Measurements from ENCODE around the gene ERCC5. TPM values are rescaled to one million over a fixed set of nuclear protein-coding genes. Genes with fewer than 3 reads are reported as not detected.

The ERCC5 gene
- total RNA-seq, 1 donor: 99.2 TPM

DNA sequence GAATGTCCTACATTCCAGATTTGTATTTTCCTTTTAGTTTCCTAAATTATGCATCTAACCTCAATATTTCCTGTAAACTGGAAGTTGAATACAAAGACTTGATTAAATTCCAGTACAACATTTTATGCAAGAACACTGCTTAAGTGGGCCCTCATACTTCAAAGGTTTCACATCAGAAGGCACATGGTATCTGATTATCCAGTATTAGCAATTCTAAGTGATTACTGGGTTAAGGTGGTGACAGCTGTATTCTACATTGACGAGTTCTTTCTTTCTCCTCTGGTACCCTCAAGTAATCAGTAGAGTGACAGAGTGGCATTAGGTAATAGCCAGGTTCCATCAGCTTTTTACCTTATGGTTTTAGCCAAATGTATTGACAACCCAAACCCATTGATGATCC lies 28.6 kb upstream of the ERCC5 start:
- H3K27ac ChIP-seq (ENCODE audit: low read depth, low read length): no peak overlapping the region
- H3K4me1 ChIP-seq (ENCODE audit: insufficient read depth, low read length): peaks cover 9% of the 10 kb centered on the region
- H3K36me3 ChIP-seq (ENCODE audit: insufficient read depth, low read length): peaks cover 14% of the 10 kb centered on the region
- no peak overlapping the region for H3K4me2 ChIP-seq (ENCODE audit: insufficient read depth, low read length)
- DNase-seq (ENCODE audit: insufficient read length, low spot score, missing footprints): no peak
- no peak overlapping the region for H3K4me3 ChIP-seq (ENCODE audit: insufficient read depth, low read length)
- no peaks in the 10 kb centered on the region for H4K20me1 ChIP-seq (ENCODE audit: insufficient read depth, low read length)
- H3K79me2 ChIP-seq (ENCODE audit: insufficient read depth, low read length): peaks cover 35% of the 10 kb centered on the region
- H3K9me3 ChIP-seq (ENCODE audit: low read depth, low read length): no peaks in the 10 kb centered on the region
- no peaks in the 10 kb centered on the region for H3K27me3 ChIP-seq (ENCODE audit: insufficient read depth, low read length)
- no peak overlapping the region for H2AFZ ChIP-seq (ENCODE audit: low read length)
- TF ChIP-seq, protein P1, sequence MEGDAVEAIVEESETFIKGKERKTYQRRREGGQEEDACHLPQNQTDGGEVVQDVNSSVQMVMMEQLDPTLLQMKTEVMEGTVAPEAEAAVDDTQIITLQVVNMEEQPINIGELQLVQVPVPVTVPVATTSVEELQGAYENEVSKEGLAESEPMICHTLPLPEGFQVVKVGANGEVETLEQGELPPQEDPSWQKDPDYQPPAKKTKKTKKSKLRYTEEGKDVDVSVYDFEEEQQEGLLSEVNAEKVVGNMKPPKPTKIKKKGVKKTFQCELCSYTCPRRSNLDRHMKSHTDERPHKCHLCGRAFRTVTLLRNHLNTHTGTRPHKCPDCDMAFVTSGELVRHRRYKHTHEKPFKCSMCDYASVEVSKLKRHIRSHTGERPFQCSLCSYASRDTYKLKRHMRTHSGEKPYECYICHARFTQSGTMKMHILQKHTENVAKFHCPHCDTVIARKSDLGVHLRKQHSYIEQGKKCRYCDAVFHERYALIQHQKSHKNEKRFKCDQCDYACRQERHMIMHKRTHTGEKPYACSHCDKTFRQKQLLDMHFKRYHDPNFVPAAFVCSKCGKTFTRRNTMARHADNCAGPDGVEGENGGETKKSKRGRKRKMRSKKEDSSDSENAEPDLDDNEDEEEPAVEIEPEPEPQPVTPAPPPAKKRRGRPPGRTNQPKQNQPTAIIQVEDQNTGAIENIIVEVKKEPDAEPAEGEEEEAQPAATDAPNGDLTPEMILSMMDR (IDR thresholded peaks at IDR 0.05; ENCODE audit: extremely low read depth, low read depth, low read length): no peak

DNA sequence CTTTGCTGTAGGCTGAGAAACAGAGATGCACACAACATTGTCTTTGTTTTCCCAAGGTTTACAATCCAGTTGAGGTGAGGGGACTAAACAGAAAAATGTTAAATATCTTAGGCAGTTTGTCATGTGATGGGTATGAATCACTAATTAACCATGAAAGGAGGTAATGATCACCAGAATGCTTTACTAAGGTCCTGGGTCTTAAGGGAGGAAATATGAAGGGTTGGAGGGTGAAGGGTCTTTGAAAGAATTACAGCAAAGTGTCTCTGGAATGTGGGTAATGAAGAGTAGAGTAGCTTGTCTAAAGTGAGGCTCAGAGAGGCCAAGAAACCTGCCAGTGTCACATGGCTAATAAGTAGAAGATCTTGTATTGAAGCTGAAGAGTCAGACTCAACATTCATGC lies 27.9 kb upstream of the ERCC5 start:
- Histone ChIP-seq H3K27me3 (ENCODE audit: insufficient read depth, low read length) (no peaks in the 10 kb centered on the region), H2AFZ (ENCODE audit: low read length) (no peak overlapping the region), H3K4me2 (ENCODE audit: insufficient read depth, low read length) (no peak overlapping the region), H4K20me1 (ENCODE audit: insufficient read depth, low read length) (no peaks in the 10 kb centered on the region), H3K36me3 (ENCODE audit: insufficient read depth, low read length) (peaks cover 20% of the 10 kb centered on the region), H3K4me3 (ENCODE audit: insufficient read depth, low read length) (no peak overlapping the region), H3K9me3 (ENCODE audit: low read depth, low read length) (no peaks in the 10 kb centered on the region), H3K79me2 (ENCODE audit: insufficient read depth, low read length) (peaks cover 28% of the 10 kb centered on the region), H3K27ac (ENCODE audit: low read depth, low read length) (no peak overlapping the region), H3K4me1 (ENCODE audit: insufficient read depth, low read length) (peaks cover 2% of the 10 kb centered on the region)
- DNase-seq (ENCODE audit: insufficient read length, low spot score, missing footprints): peak; percentile 3
- TF ChIP-seq, protein P1 (IDR thresholded peaks at IDR 0.05; ENCODE audit: extremely low read depth, low read depth, low read length): no peak

DNA sequence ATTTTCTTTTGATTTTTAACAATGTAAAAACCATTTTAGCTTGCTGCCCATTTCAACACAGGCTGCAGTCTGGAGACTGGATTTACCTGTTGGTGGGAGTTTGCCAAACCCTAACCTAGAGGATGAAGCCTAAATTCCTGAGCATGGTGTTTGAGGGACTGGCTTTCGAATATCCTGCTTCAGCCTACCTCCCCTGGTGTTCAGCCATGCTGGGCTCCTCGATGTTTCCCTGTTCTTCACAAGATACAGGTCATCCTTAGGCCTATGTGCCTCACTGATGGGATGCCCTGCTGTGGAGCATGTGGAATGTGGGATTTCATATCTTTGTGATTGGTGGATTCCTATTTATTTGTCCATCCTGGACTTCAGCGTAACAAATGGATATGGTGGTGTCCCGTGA lies 20.4 kb upstream of the ERCC5 start:
- Histone ChIP-seq H3K36me3 (ENCODE audit: insufficient read depth, low read length) (peaks cover 47% of the 10 kb centered on the region), H3K27me3 (ENCODE audit: insufficient read depth, low read length) (no peaks in the 10 kb centered on the region), H3K4me3 (ENCODE audit: insufficient read depth, low read length) (peak overlapping the region; percentile 24), H2AFZ (ENCODE audit: low read length) (peak overlapping the region; percentile 52), H3K4me2 (ENCODE audit: insufficient read depth, low read length) (peak overlapping the region; percentile 97), H3K4me1 (ENCODE audit: insufficient read depth, low read length) (peaks cover 17% of the 10 kb centered on the region), H3K27ac (ENCODE audit: low read depth, low read length) (peak overlapping the region; percentile 93), H3K9me3 (ENCODE audit: low read depth, low read length) (no peaks in the 10 kb centered on the region), H3K79me2 (ENCODE audit: insufficient read depth, low read length) (peaks cover 4% of the 10 kb centered on the region), H4K20me1 (ENCODE audit: insufficient read depth, low read length) (no peaks in the 10 kb centered on the region)
- DNase-seq (ENCODE audit: insufficient read length, low spot score, missing footprints): peak; percentile 21
- TF ChIP-seq, protein P1 (IDR thresholded peaks at IDR 0.05; ENCODE audit: extremely low read depth, low read depth, low read length): no peak

DNA sequence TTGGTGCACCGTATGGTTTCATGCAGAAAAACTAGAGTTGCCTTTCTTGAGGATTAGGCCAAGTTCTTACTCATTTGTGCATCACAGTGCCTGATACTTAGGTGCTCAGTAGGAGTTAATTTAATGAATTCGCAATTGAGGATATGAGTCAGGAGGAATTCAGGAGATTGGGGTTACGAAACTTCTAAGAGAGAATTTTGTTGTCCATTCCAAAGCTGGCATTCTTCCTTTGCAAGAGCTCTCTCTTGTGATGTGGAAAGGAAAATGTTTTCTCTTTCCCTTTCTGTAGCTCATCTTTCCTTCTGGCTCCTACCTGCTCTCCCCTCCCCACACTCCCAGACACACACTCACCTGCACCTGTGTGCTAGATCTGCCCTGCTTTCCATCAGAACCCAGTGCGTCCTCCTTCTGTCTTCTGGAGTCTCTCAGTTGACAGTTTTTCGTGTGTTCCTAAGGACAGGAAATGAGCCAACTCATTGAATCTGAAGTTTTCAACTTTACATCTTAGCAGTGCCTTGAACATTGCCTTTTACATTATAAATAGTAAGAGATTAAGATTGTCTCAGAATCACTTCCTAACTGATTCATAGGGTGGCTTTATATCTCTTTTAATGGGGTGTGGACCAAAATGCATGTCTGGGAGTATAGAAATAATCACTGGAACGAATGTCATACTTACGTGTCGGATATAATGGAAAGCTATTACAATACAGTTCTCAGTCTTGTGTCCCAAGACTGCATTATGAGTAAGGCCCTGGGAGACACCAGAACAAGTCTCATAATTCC lies 19.7 kb upstream of the ERCC5 start:
- DNase-seq (ENCODE audit: insufficient read length, low spot score, missing footprints): peak; percentile 41
- H3K36me3 ChIP-seq (ENCODE audit: insufficient read depth, low read length): peaks cover 47% of the 10 kb centered on the region
- peak overlapping the region; percentile 97 for H3K4me2 ChIP-seq (ENCODE audit: insufficient read depth, low read length)
- peak overlapping the region; percentile 93 for H3K27ac ChIP-seq (ENCODE audit: low read depth, low read length)
- peaks cover 4% of the 10 kb centered on the region for H3K79me2 ChIP-seq (ENCODE audit: insufficient read depth, low read length)
- H3K27me3 ChIP-seq (ENCODE audit: insufficient read depth, low read length): no peaks in the 10 kb centered on the region
- H2AFZ ChIP-seq (ENCODE audit: low read length): peak overlapping the region; percentile 77
- no peaks in the 10 kb centered on the region for H4K20me1 ChIP-seq (ENCODE audit: insufficient read depth, low read length)
- peak overlapping the region; percentile 69 for H3K4me3 ChIP-seq (ENCODE audit: insufficient read depth, low read length)
- no peaks in the 10 kb centered on the region for H3K9me3 ChIP-seq (ENCODE audit: low read depth, low read length)
- H3K4me1 ChIP-seq (ENCODE audit: insufficient read depth, low read length): peaks cover 17% of the 10 kb centered on the region
- TF ChIP-seq, protein P1 (IDR thresholded peaks at IDR 0.05; ENCODE audit: extremely low read depth, low read depth, low read length): peak; percentile 7
